GM23248 (cell line): ENCODE data around the gene CT45A6. TPM values are rescaled to one million over a fixed set of nuclear protein-coding genes. Genes with fewer than 3 reads are reported as not detected.

Experiments
- polyA plus RNA-seq: library from polyadenylated mRNA; unstranded; fragments of >200 nt; fragmentation: Nextera tagmentation; extraction: Ambion mirVana; gene quantifications from 2 replicates; pipeline ENCODE4 v1.2.1, GENCODE V29; 2016
- total RNA-seq: library from RNA; depleted of rRNA; stranded (reverse); fragments of >200 nt; shearing (Covaris generic); gene quantifications from 2 replicates; pipeline ENCODE4 v1.2.3, GENCODE V29; 2014; rRNA removed

CT45A6 gene
- total and polyA plus RNA-seq, 2 experiments from 2014 or later = not detected

Other genes with a start within 250 kb of the CT45A6 start
- gene CT45A1, start 89.1 kb downstream of the CT45A6 start, total RNA-seq = not detected in 2 replicates
- not detected in 2 replicates for gene CT45A1, start 89.1 kb downstream of the CT45A6 start, polyA plus RNA-seq
- not detected in 2 replicates for gene CT45A3, start 34.6 kb downstream of the CT45A6 start, total RNA-seq
- not detected in 2 replicates for gene CT45A3, start 34.6 kb downstream of the CT45A6 start, polyA plus RNA-seq
- gene CT45A5, start 17.3 kb downstream of the CT45A6 start, total RNA-seq = not detected in 2 replicates
- gene CT45A5, start 17.3 kb downstream of the CT45A6 start, polyA plus RNA-seq = not detected in 2 replicates
- gene CT45A2, start 17.2 kb upstream of the CT45A6 start, total RNA-seq = not detected in 2 replicates
- gene CT45A2, start 17.2 kb upstream of the CT45A6 start, polyA plus RNA-seq = not detected in 2 replicates
- gene CT45A7, start 34.5 kb upstream of the CT45A6 start, total RNA-seq = not detected in 2 replicates
- not detected in 2 replicates for gene CT45A7, start 34.5 kb upstream of the CT45A6 start, polyA plus RNA-seq
- gene CT45A8, start 51.8 kb upstream of the CT45A6 start, total RNA-seq = not detected in 2 replicates
- gene CT45A8, start 51.8 kb upstream of the CT45A6 start, polyA plus RNA-seq = not detected in 2 replicates
- gene CT45A9, start 69.0 kb upstream of the CT45A6 start, total RNA-seq = not detected in 2 replicates
- gene CT45A9, start 69.0 kb upstream of the CT45A6 start, polyA plus RNA-seq = not detected in 2 replicates
- not detected in 2 replicates for gene CT45A10, start 90.7 kb upstream of the CT45A6 start, total RNA-seq
- not detected in 2 replicates for gene CT45A10, start 90.7 kb upstream of the CT45A6 start, polyA plus RNA-seq
- gene SAGE1, start 90.9 kb upstream of the CT45A6 start, total RNA-seq = not detected in 2 replicates
- not detected in 2 replicates for gene SAGE1, start 90.9 kb upstream of the CT45A6 start, polyA plus RNA-seq
- gene MMGT1, start 171.2 kb upstream of the CT45A6 start, total RNA-seq = 28.6 and 30.6 TPM in 2 replicates
- gene MMGT1, start 171.2 kb upstream of the CT45A6 start, polyA plus RNA-seq = 24.7 and 26.3 TPM in 2 replicates
- gene SLC9A6, start 182.6 kb upstream of the CT45A6 start, total RNA-seq = 24.5 and 27.0 TPM in 2 replicates
- gene SLC9A6, start 182.6 kb upstream of the CT45A6 start, polyA plus RNA-seq = 11.4 and 13.1 TPM in 2 replicates